Thyroid gland (tissue), 4 donors: Measurements from ENCODE around the gene CDHR3.

ENCODE experiments used
- CTCF ChIP-seq, 6 experiments: fragments of 200-600 bp in 3 of 6; fragments of 450-650 bp in 3 of 6; sonication (generic) in 3 of 6; IDR thresholded peaks; one replicate each; pipeline ENCODE4 v1.5.1; 2016 to 2019; ENCODE audit warnings: antibody characterized with exemption in 6 of 6, mild to moderate bottlenecking in 2 of 6, inconsistent platforms in 1 of 6, moderate library complexity in 1 of 6
- POLR2A ChIP-seq, 2 donors: fragments of 450-650 bp; IDR thresholded peaks; one replicate each; pipeline ENCODE4 v1.6.1; 2017; ENCODE audit warnings: antibody characterized with exemption in 2 of 2, mild to moderate bottlenecking in 2 of 2, moderate library complexity in 1 of 2

- no peak for TF ChIP-seq POLR2A (IDR thresholded peaks at IDR 0.05)
- TF ChIP-seq CTCF (IDR thresholded peaks at IDR 0.05) = no peak
Measured at GRCh38 chr7:105913947-105914346, 49.1 kb upstream of the CDHR3 start.
